Osteocyte (in vitro differentiated cells): Measurements from ENCODE around the gene B3GALT4. TPM values are rescaled to one million over a fixed set of nuclear protein-coding genes. Genes with fewer than 3 reads are reported as not detected.
"Not testable (repeated sequence)": the region's sequence is repeated elsewhere in the genome, so short reads cannot be mapped to it uniquely, and the experiment has no call there.

Experiments
- DNase-seq: peaks from one replicate; pipeline ENCODE4 v3.0.0; 2021; ENCODE audit warnings: mixed read lengths; ENCODE audit not compliant: unreplicated experiment; ENCODE audit errors: extremely low spot score
- H3K27ac Mint-ChIP-seq: one replicate; pipeline ENCODE4 v1.8.0; 2021; ENCODE audit warnings: mild to moderate bottlenecking, mixed read lengths; ENCODE audit not compliant: unreplicated experiment
- H3K27me3 Mint-ChIP-seq: one replicate; pipeline ENCODE4 v1.8.0; 2021; ENCODE audit warnings: mixed read lengths; ENCODE audit not compliant: unreplicated experiment
- H3K36me3 Mint-ChIP-seq: one replicate; pipeline ENCODE4 v1.8.0; 2021; ENCODE audit warnings: mixed read lengths; ENCODE audit not compliant: unreplicated experiment
- H3K4me1 Mint-ChIP-seq: one replicate; pipeline ENCODE4 v1.8.0; 2021; ENCODE audit warnings: mixed read lengths; ENCODE audit not compliant: unreplicated experiment
- H3K4me3 Mint-ChIP-seq: one replicate; pipeline ENCODE4 v1.8.0; 2021; ENCODE audit warnings: mild to moderate bottlenecking, moderate library complexity, mixed read lengths; ENCODE audit not compliant: unreplicated experiment
- H3K9me3 Mint-ChIP-seq: one replicate; pipeline ENCODE4 v1.8.0; 2021; ENCODE audit warnings: mixed read lengths; ENCODE audit not compliant: unreplicated experiment
- total RNA-seq: library from RNA; stranded (reverse); gene quantifications from 2 replicates; pipeline ENCODE4 v1.2.1, GENCODE V29; 2021
- TF ChIP-seq, protein P1 (sequence below): fragments of 200-600 bp; sonication (generic); IDR thresholded peaks from 2 replicates; pipeline ENCODE4 v1.5.0; 2021; ENCODE audit warnings: antibody characterized with exemption, mild to moderate bottlenecking, moderate library complexity

Gene B3GALT4
- total RNA-seq, 1 donor from 2014 or later = 6.3 TPM

DNA sequence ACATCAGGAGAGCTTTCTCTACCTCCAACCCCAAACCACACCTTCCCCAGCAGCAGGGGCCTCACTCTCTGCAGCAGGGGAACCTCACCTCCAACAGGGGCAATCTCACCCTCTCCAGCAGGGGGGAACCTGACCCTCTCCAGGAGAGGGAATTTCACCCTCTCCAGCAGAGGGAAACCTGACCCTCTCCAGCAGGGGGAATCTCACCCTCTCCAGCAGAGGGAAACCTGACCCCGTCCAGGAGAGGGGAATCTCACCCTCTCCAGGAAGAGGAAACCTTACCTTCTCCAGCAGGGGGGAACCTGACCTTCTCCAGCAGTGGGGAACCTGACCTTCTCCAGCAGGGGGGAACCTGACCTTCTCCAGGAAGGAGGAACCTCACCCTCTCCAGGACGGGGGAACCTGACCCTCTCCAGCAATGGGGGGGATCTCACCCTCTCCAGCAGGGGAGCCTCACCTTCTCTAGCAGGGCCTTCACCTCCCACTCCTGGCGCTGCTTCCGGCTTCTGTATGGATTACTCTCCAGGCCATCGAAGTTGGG, 3.1 kb downstream of the B3GALT4 start:
- Mint-ChIP-seq H3K27me3 (no peaks in the 10 kb centered on the region), H3K9me3 (no peaks in the 10 kb centered on the region), H3K4me1 (peaks cover 27% of the 10 kb centered on the region), H3K4me3 (no peak overlapping the region), H3K36me3 (peaks cover 13% of the 10 kb centered on the region), H3K27ac (no peak overlapping the region)
- TF ChIP-seq, protein P1, sequence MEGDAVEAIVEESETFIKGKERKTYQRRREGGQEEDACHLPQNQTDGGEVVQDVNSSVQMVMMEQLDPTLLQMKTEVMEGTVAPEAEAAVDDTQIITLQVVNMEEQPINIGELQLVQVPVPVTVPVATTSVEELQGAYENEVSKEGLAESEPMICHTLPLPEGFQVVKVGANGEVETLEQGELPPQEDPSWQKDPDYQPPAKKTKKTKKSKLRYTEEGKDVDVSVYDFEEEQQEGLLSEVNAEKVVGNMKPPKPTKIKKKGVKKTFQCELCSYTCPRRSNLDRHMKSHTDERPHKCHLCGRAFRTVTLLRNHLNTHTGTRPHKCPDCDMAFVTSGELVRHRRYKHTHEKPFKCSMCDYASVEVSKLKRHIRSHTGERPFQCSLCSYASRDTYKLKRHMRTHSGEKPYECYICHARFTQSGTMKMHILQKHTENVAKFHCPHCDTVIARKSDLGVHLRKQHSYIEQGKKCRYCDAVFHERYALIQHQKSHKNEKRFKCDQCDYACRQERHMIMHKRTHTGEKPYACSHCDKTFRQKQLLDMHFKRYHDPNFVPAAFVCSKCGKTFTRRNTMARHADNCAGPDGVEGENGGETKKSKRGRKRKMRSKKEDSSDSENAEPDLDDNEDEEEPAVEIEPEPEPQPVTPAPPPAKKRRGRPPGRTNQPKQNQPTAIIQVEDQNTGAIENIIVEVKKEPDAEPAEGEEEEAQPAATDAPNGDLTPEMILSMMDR = peak; percentile 42
- DNase-seq = no peak

DNA sequence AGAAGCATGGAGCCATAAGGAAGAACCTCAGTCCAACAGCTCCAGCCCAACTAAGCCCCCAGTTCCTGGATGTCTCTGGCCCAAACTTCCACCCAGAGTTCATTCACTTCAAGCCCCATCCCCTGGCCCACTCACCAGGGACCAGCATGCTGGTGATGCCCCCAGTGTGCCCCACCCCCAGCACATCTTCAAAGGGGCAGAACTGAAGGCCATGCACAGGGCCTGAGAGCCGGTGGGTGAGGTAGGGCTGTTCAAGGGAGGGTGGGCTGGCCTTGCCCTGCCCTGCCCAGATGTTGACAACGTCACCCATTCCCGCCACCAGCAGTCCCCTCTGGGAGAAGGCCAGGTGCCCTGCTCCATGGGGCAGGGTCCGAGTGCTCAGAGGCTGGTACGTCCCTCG, 3.6 kb downstream of the B3GALT4 start:
- H3K9me3 Mint-ChIP-seq = no peaks in the 10 kb centered on the region
- H3K27me3 Mint-ChIP-seq = no peaks in the 10 kb centered on the region
- no peak overlapping the region for H3K27ac Mint-ChIP-seq
- TF ChIP-seq, protein P1 = no peak
- peaks cover 12% of the 10 kb centered on the region for H3K36me3 Mint-ChIP-seq
- no peak for DNase-seq
- no peak overlapping the region for H3K4me3 Mint-ChIP-seq
- peaks cover 22% of the 10 kb centered on the region for H3K4me1 Mint-ChIP-seq

DNA sequence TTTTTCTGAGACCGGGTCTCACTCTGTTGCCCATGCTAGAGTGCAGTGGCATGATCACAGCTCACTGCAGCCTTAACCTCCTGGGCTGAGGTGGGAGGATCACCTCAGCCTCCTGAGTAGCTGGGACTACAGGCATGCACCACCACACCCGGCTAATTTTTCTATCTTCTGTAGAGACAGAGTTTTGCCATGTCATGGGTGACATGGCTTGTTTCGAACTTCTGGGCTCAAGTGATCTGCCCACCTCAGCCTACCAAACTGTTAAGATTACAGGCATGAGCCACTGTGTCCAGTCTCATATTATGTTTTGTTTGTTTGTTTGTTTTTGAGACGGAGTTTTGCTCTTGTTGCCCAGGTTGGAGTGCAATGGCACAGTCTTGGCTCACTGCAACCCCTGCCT, 8.3 kb downstream of the B3GALT4 start:
- Mint-ChIP-seq H3K4me1 (peaks cover 24% of the 10 kb centered on the region), H3K36me3 (peaks cover 18% of the 10 kb centered on the region)
- H3K9me3 Mint-ChIP-seq, DNase-seq, H3K27ac Mint-ChIP-seq, H3K27me3 Mint-ChIP-seq, H3K4me3 Mint-ChIP-seq: not testable (repeated sequence)

DNA sequence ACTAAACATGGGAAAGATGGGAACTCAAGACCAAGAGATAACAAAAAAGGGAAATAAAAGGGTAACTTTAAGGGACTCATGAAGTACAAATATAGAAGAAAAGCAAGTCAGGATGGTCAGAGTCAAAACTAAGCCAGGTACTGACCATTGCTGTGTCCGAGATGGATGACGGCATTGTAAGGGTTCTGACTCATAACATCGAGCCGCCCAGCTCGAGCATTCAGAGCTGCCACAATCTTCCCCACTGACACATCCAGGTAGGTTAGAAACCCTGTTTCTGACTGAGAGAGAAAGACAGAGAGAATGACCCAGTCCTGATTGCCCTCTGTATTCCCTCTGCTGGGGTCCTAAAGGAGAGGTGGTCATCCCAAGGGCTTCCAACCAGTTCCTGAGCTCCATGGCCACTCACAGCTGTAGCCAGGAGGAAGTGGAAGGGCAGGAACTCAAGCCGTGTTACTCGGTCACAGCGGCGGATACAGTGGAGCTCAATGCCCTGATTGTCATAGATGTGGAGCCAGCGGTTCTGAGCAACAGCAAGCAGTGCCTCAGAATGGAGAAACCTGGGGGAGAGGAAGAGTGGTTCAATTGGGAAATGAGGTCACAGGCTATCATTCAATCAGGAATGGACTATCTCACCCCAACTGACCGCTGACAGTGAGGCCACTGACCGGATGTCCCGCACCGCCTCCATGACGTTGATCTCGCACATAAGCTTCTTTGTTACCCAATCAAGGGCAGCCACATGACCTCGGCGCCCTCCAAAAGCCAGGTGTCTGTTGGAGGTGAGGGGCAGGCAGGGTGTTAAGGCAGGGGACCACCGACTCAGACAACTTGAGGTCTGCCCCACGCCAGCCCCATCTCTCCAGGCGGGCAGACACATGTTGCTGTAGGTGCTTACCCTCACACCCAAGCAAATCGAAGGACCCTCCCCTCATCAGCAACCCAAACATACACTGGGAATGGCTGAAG, 10.3 kb downstream of the B3GALT4 start:
- DNase-seq = no peak
- Mint-ChIP-seq H3K4me3 (peak overlapping the region; percentile 59), H3K36me3 (peaks cover 18% of the 10 kb centered on the region), H3K27ac (no peak overlapping the region), H3K27me3 (no peaks in the 10 kb centered on the region), H3K9me3 (no peaks in the 10 kb centered on the region), H3K4me1 (peaks cover 32% of the 10 kb centered on the region)
- TF ChIP-seq, protein P1 = no peak

DNA sequence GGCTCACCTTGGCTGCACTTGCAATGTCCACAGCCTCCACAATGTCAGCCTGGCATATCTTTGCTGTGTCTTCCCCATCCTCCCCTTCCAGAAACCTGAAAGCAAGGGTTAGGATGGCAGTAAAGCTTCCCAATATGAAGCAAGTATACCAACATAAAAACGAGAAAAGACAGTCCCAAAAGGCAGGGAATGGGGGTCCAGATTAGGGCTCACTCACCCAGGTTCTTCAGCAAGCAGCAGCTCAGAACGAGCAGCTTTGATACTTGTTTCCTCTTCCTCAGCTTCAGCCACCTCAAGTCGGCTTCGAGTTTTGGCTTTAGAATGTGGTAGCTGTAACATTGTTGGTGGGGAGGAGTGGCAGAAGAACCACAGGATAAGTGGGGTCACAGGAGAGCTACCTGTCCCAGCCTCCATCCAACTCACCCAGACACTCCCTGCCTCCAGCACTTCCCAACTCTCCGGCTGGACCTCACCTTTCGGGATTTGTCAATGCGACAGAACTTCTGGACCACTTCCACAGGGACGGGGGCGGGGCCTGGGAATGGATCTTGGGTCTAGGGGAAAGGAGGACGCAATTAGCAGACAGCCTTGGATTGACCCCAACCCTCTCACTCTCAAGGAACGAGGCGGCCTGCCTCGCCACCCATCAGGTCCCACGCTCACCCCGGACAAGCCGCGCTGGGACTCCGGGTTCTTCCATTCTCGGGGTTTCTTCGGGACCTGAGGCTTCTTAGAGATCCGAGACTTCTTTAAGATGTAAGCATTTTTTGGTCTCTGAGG, 11.4 kb downstream of the B3GALT4 start:
- no peaks in the 10 kb centered on the region for H3K9me3 Mint-ChIP-seq
- H3K27ac Mint-ChIP-seq = peak overlapping the region; percentile 89
- peaks cover 16% of the 10 kb centered on the region for H3K36me3 Mint-ChIP-seq
- H3K4me3 Mint-ChIP-seq = peak overlapping the region; percentile 98
- no peak for DNase-seq
- H3K27me3 Mint-ChIP-seq = no peaks in the 10 kb centered on the region
- TF ChIP-seq, protein P1 = no peak
- H3K4me1 Mint-ChIP-seq = peaks cover 32% of the 10 kb centered on the region
